NCI-H748 (cell line): Measurements from ENCODE around the gene ESF1.
"Not testable (repeated sequence)": the region's sequence is repeated elsewhere in the genome, so short reads cannot be mapped to it uniquely, and the experiment has no call there.

Experiments
- DNase-seq: peaks from one replicate; lab custom pipeline; 2025; ENCODE audit not compliant: unreplicated experiment; lab: John Stamatoyannopoulos, UW

Gene ESF1

DNA sequence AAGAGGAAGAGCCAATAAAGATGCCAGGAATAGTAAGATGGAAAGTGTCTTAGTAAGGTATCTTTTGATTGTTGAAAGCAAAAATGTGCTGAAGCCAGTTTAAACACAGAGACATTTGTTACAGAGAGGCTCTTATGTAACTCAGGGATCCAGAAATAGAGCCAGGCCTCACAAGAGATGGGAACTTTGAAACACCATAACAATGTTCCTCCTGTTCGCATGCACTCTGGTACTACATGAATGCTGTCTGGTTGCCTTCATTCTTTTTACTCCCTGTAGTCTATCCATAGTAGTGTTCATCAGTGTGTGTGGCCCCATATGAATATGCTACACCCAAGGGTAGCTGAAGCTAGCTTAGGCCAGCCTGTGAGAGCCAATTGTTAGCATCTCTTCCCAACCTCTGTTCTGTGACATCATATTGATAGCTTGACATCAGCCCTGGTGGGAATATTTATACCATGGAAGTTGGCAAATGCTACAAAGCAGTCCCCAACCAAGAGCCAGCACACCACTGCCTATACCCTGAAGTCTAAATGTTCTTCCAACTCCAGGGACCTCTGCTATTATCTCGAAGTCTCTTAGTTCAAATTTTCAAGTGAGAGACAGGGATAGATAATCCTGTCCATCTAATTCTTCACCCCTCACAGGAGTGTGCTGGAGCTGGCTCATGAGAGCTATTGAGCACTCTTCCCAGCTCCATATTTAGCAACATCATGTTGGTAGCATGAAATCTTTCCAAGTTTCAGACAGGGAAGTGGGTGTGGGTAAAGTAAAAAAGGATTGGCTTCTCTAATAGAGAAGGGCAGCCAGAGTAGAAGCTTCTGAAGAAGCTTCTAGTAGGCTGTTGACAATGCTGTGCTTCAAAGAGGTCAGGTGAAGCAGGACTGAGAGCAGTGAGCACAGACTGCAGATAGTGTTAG is 7.1 kb upstream of the ESF1 start:
- DNase-seq = no peak

GRCh38 chr20:13790708-13791107 is 6.0 kb upstream of the ESF1 start:
- DNase-seq = no peak

- peak; percentile 71 for DNase-seq
These were observed 3.6 kb upstream of the ESF1 start for GRCh38 chr20:13788167-13788834.

GRCh38 chr20:13786143-13786828 is 1.6 kb upstream of the ESF1 start:
- no peak for DNase-seq

DNA sequence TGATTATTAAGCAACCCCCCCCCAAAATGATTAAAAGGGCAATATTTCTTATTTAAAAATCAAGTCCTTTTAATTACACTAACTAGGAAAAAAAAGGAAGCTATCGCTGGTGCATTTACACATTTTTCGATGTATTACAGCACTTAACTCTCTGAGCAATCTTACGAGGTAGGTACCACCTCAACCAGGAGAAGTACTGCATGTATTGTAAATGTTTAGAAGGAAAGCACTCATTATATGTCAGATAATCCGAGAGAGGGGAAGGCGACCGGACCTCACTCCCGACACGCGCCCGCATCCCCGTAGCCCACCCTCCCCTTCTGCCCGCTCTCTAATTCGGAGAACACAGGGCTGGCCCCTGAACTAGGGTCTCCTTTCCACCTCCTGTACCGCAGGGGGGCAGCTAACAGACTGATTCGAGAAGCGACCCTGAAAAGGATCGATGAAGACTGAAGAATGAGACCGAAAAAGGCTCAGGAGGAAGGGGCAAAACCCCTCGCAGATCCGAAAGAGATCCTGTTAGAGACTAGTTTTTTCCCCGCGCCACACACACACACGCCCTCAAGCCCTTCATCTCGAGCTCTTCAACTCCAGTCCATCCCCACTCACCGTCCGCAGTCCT is 337 bp downstream of the ESF1 start:
- DNase-seq = no peak

DNA sequence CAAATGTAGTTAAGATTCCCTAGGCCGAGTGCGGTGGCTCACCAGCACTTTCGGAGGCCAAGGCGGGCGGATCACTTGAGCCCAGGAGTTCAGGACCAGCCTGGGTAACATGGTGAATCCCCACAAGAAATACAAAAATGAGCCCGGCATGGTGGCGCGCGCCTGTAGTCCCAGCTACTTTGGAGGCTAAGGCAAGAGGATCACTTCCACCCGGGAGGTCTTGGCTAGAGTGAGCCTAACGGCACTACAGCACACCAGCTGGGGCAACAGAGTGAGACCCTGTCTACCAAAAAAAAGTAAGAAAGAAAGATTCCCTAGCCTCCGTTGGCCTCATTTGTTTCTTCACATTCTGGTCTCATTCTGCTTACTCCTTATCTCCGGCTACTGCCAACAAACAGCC is 1.2 kb downstream of the ESF1 start:
- DNase-seq = no peak

DNA sequence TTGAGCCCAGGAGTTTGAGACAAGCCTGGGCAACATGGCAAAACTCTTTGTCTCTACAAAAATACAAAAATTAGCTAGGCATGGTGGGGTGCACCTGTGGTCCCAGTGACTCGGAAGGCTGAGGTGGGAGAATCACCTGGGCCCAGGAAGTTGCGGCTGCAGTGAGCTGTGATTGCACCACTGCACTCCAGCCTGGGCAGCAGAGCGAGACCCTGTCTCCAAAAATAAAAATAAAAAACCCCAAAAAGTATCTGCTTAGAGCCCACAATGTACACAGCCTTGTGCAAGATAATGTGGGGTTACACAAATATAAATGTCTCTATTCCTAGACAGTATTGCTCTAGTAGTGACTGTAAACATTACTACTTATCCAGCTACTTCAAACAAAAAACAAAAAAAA is 5.9 kb downstream of the ESF1 start:
- DNase-seq = no peak

DNA sequence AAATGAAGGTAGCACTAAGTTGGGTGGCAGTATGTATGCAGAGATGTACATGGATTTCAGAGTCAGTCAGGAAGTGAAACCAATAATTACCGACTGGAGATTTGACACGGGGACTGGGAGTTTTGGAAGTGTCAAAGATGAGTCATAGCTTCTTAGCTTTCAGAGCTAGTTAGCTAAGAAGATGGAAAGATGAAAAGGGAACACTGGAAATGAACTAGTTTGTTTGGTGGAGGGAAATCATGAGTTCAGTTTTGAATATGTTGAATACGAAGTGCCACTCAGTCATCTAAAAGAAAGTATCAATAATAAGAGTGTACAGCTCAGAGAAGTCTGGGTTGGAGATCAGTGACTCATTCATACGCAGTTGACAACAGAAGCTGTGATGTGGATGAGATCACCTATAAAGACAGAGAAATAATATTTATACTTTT is 7.5 kb downstream of the ESF1 start:
- no peak for DNase-seq

GRCh38 chr20:13775867-13776266 is 8.9 kb downstream of the ESF1 start:
- no peak for DNase-seq

DNA sequence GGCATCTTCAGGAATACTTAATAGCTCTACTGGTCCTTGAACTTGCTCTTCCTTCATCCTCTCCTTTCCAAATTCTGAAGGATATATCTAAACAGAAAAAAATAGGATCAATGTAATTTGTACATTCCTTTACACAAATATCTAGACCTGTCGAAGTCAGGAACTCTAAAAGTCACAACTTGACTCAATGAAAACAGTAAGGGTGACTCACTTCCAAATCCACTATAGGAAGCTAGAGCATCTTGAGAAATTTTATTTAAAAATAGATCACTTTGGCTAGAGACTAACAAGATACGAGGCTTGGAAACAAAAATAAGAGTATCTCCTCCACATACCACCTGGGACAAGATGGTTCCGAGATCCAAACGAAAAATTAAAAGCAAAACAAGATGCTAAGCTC is 12.2 kb downstream of the ESF1 start:
- no peak for DNase-seq

DNA sequence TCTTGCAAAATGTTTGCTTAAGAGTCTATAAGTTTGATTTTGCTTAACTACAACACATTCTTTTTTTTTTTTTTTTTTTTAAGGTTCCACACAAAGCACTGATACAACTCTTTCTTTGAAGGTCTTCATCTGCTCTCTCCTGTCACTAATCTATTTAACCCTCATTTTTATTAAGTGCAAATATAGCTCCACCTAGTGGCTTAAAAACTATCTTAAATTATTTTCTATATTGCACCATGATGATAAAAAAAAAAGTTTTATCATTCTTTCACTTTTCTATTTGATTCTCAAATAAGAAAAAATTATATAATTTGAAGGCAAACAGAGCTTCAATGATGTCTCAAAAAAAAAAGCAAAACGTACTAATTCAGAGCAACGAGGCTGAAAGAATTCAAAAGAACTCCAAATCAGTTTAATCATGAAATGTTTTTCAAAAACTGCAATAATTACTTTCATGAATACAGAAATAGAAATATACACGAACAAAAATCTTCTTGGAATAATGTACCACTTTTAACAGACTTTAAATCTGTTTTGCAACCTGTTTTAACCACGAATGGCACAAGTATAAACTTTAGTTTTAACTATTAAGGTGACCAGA is 12.8 kb downstream of the ESF1 start:
- peak; percentile 66 for DNase-seq

DNA sequence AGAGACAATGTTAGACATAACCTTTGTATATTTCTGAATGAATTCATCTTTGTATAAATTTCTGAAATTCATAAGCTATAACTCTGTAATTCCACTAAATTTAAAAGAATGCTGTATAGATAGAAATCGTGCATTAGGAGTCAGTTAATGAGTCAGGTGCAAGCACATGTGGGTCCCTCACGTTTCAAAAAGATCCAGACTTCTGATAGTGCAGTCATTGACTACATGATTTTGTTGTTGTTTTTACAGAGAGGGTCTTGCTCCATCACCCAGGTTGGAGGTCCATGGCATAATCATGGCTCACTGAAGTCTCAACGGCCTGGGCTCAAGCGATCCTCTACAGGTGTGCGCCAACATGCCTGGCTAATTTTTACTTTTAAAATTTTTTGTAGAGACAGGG is 14.6 kb downstream of the ESF1 start:
- no peak for DNase-seq

- DNase-seq = no peak
These were observed 18.8 kb downstream of the ESF1 start for GRCh38 chr20:13765868-13766416.

GRCh38 chr20:13765299-13765698 is 19.4 kb downstream of the ESF1 start:
- no peak for DNase-seq

DNA sequence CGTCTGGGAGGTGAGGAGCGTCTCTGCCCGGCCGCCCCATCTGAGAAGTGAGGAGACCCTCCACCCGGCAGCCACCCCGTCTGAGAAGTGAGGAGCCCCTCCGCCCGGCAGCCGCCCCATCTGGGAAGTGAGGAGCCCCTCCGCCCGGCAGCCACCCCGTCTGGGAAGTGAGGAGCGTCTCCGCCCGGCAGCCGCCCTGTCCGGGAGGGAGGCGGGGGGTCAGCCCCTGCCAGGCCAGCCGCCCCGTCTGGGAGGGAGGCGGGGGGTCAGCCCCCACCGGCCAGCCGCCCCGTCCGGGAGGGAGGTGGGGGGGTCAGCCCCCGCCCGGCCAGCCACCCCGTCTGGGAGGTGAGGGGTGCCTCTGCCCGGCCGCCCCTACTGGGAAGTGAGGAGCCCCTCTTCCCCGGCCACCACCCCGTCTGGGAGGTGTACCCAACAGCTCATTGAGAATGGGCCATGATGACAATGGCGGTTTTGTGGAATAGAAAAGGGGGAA is 24.2 kb downstream of the ESF1 start:
- not testable (repeated sequence) for DNase-seq

DNA sequence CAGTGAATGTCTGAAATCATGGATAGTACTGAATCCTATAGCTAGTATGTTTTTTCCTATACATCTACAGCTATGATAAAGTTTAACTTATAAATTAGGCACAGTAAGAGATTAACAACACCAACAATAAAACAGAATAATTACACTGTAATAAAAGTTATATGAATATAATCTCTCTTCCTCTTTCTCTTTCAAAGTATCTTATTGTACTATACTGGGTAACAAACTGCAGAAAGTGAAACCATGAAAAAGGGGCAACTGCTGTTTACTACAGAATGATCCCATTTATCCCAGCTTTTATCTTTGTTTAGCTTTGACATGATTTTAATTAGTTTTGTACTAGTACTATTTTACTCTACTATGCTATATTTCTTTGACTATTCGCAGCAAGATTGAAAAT is 25.8 kb downstream of the ESF1 start:
- DNase-seq = no peak

DNA sequence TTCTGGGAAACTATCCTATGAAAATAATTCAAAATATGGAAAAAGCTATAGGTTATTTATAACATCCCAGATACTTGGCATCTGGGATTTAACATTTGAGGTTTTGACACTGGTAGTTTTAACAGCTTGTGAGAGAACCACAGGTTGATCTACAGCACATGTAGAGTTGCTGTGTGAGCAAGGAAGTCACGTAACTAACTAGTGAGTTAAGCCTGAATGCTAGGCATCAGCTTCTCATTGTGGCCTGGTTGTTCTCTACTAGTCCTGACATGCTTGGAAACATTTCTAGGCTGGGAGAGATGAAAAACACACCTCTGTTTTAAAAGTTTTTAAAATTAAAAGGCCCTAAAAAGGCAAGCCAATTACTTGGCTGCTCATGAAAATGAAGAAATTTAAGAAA is 28.2 kb downstream of the ESF1 start:
- no peak for DNase-seq

DNA sequence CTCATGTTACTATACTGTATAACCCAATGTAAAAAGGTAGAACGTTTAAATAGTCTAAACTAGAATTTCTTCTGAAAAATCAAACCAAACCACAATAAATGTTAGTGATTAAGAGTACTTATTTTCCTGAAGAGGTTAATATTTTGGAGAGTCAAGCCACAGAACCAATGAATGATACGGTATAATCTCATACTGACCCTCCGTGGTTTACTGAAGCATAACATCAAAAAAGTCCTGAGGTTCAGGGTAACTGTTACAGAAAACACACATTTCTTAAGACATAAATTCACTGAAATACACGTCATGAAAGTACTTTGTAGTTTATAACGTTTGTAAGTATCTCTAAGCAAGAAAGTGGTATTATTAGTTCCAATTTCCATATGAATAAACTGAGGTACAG is 28.9 kb downstream of the ESF1 start:
- DNase-seq = no peak

GRCh38 chr20:13753436-13754036 is 31.2 kb downstream of the ESF1 start:
- no peak for DNase-seq

- DNase-seq = no peak
These were observed 34.9 kb downstream of the ESF1 start for GRCh38 chr20:13749811-13750210.
